Measurements from ENCODE around the gene SLC23A2. TPM values are rescaled to one million over a fixed set of nuclear protein-coding genes. Genes with fewer than 3 reads are reported as not detected.

SLC23A2 gene
- total RNA-seq, 2 donors from 2014 or later, result 21.0 to 39.1 TPM

DNA sequence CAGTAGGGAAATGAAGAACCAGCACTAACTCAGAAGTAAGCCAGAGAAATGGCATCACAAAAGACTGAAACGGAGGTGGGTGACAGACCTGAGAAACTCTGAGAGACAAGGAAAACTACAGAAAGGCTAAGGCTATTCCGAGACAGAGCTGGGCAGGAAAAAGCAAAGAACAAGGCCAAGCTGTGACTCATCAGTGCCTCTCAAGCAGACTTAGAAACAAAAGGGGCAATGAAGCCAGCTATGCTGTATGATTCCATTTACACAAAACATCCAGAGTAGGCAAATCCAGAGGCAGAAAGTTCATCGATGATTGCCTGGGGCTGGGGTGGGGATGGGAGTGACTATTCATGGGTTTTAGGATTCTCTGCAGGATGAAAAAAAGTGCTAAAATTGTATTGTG lies 50.0 kb downstream of the SLC23A2 start:
- H3K27ac ChIP-seq, result peak overlapping the region; percentile 3 to 12
- intact Hi-C loops (cut with DNase I), result loop anchor here (10.0 kb wide), 1 partner anchor 144 kb away; no protein-coding TSS in a partner anchor
- peaks cover 3% of the 10 kb centered on the region for H3K4me1 ChIP-seq (replicated peaks)
- no peaks in the 10 kb centered on the region for H3K9me3 ChIP-seq
- H3K4me3 ChIP-seq, result no peak overlapping the region
- WGBS, result 29% methylated on average over 3 of the region's 3 CpGs
- H3K36me3 ChIP-seq, result no peaks in the 10 kb centered on the region
- TF ChIP-seq POLR2AphosphoS5 (IDR thresholded peaks at IDR 0.05), result peak; percentile 33
- TF ChIP-seq, protein P1, sequence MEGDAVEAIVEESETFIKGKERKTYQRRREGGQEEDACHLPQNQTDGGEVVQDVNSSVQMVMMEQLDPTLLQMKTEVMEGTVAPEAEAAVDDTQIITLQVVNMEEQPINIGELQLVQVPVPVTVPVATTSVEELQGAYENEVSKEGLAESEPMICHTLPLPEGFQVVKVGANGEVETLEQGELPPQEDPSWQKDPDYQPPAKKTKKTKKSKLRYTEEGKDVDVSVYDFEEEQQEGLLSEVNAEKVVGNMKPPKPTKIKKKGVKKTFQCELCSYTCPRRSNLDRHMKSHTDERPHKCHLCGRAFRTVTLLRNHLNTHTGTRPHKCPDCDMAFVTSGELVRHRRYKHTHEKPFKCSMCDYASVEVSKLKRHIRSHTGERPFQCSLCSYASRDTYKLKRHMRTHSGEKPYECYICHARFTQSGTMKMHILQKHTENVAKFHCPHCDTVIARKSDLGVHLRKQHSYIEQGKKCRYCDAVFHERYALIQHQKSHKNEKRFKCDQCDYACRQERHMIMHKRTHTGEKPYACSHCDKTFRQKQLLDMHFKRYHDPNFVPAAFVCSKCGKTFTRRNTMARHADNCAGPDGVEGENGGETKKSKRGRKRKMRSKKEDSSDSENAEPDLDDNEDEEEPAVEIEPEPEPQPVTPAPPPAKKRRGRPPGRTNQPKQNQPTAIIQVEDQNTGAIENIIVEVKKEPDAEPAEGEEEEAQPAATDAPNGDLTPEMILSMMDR (IDR thresholded peaks at IDR 0.05), result no peak
- no peaks in the 10 kb centered on the region for H3K27me3 ChIP-seq (replicated peaks; ENCODE audit: insufficient read depth)
- DNase-seq (ENCODE audit: low spot score), result no peak

DNA sequence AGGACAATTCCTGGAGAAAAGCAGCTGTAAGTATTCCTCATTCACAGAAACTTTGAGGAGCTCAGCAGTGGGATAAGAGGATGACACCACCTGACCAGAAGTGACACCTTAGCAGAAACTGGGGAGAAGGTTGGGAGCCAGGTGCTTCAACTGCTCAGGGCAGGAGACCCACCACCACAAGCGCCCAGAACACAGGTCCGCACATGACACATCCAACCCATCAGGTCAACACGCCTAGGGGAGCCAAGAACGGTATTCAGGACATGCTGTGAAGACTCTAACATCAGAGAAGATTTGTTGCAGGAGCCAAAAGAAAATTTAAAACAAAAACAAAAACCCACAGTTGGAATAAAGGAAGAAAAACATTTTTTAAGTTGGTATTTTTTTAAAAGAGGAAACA lies 50.5 kb downstream of the SLC23A2 start:
- Histone ChIP-seq H3K36me3 (no peaks in the 10 kb centered on the region), H3K9me3 (no peaks in the 10 kb centered on the region), H3K4me3 (no peak overlapping the region), H3K4me1 (replicated peaks) (peaks cover 3% of the 10 kb centered on the region), H3K27me3 (replicated peaks; ENCODE audit: insufficient read depth) (no peaks in the 10 kb centered on the region), H3K27ac (peak overlapping the region; percentile 3 to 12)
- WGBS, result 85% methylated on average over 4 of the region's 4 CpGs
- intact Hi-C loops (cut with DNase I), result loop anchor here (10.0 kb wide), 1 partner anchor 144 kb away; no protein-coding TSS in a partner anchor
- TF ChIP-seq, protein P1 (IDR thresholded peaks at IDR 0.05), result no peak
- TF ChIP-seq POLR2AphosphoS5 (IDR thresholded peaks at IDR 0.05) (no peak), POLR2A (IDR thresholded peaks at IDR 0.05) (no peak)
- no peak for DNase-seq (ENCODE audit: low spot score)

- H3K9me3 ChIP-seq, result no peaks in the 10 kb centered on the region
- H3K4me3 ChIP-seq, result no peak overlapping the region
- peak overlapping the region in 1 of 2 donors; percentile 41 for H3K27ac ChIP-seq
- TF ChIP-seq POLR2AphosphoS5 (IDR thresholded peaks at IDR 0.05) (no peak), POLR2A (IDR thresholded peaks at IDR 0.05) (no peak)
- TF ChIP-seq, protein P1 (IDR thresholded peaks at IDR 0.05), result no peak
- intact Hi-C loops (cut with DNase I), result loop anchor here (10.0 kb wide), 1 partner anchor 144 kb away; no protein-coding TSS in a partner anchor
- H3K36me3 ChIP-seq, result no peaks in the 10 kb centered on the region
- H3K4me1 ChIP-seq (replicated peaks), result peaks cover 3% of the 10 kb centered on the region
- DNase-seq (ENCODE audit: low spot score), result no peak
- 50% methylated on average over 3 of the region's 3 CpGs for WGBS
- H3K27me3 ChIP-seq (replicated peaks; ENCODE audit: insufficient read depth), result no peaks in the 10 kb centered on the region
Observed at GRCh38 chr20:4950437-4950836, 50.9 kb downstream of the SLC23A2 start.

- Histone ChIP-seq H3K4me1 (replicated peaks) (peaks cover 3% of the 10 kb centered on the region), H3K9me3 (no peaks in the 10 kb centered on the region), H3K36me3 (no peaks in the 10 kb centered on the region), H3K27me3 (replicated peaks; ENCODE audit: insufficient read depth) (no peaks in the 10 kb centered on the region), H3K27ac (peak overlapping the region; percentile 35 to 41), H3K4me3 (peak overlapping the region in 1 of 2 donors; percentile 19)
- intact Hi-C loops (cut with DNase I), result loop anchor here (10.0 kb wide), 1 partner anchor 145 kb away; no protein-coding TSS in a partner anchor
- TF ChIP-seq POLR2AphosphoS5 (IDR thresholded peaks at IDR 0.05), result peak; percentile 56
- TF ChIP-seq, protein P1 (IDR thresholded peaks at IDR 0.05), result peak; percentile 41 to 91 (median 80)
- TF ChIP-seq POLR2A (IDR thresholded peaks at IDR 0.05), result no peak
- peak; percentile 68 for DNase-seq (ENCODE audit: low spot score)
- WGBS, result 40% methylated on average over 6 of the region's 6 CpGs
Observed at GRCh38 chr20:4949833-4950178, 51.5 kb downstream of the SLC23A2 start.

DNA sequence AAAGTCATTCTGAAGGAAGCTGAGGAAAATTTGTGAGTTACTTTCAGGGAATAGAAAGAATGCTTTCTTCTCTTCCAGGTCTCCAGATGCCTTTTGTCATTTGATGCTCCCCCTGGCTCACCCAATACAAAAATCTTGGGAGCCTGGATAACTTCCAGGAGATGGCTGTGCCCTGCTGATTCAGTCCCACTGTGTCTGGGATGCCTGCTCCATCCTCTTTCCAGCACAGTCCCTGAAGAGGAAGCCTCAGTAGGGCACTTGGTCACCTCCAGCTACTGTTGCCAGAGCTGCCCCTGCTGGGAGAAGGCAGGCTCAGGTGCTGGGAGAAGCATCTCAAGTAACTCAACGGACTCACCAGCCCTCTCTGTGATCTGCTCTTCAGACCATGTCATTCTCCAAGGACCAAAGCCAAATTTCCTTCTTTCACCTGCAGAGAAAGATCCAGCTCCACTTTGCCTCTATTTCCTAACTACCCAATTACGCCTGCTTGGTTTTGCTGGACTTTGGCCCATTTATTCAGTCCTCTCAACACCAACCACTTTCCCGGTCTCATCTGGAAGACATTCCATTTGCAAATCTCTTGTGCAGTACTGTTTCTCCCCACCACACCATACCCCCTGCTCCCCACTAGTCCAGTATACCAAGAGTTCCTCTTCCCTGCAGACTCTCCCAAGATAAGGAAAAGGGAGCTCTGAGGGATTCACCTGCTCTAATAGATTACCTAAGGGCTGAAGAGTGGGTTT lies 53.3 kb downstream of the SLC23A2 start:
- no peaks in the 10 kb centered on the region for H3K27me3 ChIP-seq (replicated peaks; ENCODE audit: insufficient read depth)
- no peaks in the 10 kb centered on the region for H3K9me3 ChIP-seq
- WGBS, result 90% methylated on average over 3 of the region's 3 CpGs
- TF ChIP-seq, protein P1 (IDR thresholded peaks at IDR 0.05), result no peak
- no peak for TF ChIP-seq POLR2A (IDR thresholded peaks at IDR 0.05)
- no peak for TF ChIP-seq POLR2AphosphoS5 (IDR thresholded peaks at IDR 0.05)
- no peak overlapping the region for H3K27ac ChIP-seq
- peaks cover 3% of the 10 kb centered on the region for H3K4me1 ChIP-seq (replicated peaks)
- no peaks in the 10 kb centered on the region for H3K36me3 ChIP-seq
- no peak overlapping the region for H3K4me3 ChIP-seq
- no peak for DNase-seq (ENCODE audit: low spot score)
- intact Hi-C loops (cut with DNase I), result no loop called here

Data from prostate gland (tissue), 2 donors.